CD1c-positive myeloid dendritic cell (primary cell): ENCODE data around the gene MRGPRG.
A peak's percentile ranks its signal among the peaks of the same experiment; 100 is the strongest.
"Not testable (repeated sequence)": the region's sequence is repeated elsewhere in the genome, so short reads cannot be mapped to it uniquely, and the experiment has no call there.

Experiments
- DNase-seq: peaks from one replicate; pipeline ENCODE4 v3.0.0-alpha.2; 2016; ENCODE audit errors: extremely low spot score

Gene MRGPRG

GRCh38 chr11:3176487-3176886, 42.1 kb downstream of the MRGPRG start:
- no peak for DNase-seq

- DNase-seq, result no peak
These were observed 43.4 kb downstream of the MRGPRG start for GRCh38 chr11:3175194-3175593.

GRCh38 chr11:3174387-3174786, 44.2 kb downstream of the MRGPRG start:
- DNase-seq, result no peak

- no peak for DNase-seq
These were observed 44.8 kb downstream of the MRGPRG start for GRCh38 chr11:3173795-3174194.

- no peak for DNase-seq
These were observed 46.6 kb downstream of the MRGPRG start for GRCh38 chr11:3171931-3172560.

- no peak for DNase-seq
These were observed 47.6 kb downstream of the MRGPRG start for GRCh38 chr11:3170756-3171650.

GRCh38 chr11:3170044-3170755, 48.4 kb downstream of the MRGPRG start:
- no peak for DNase-seq

GRCh38 chr11:3169255-3170043, 49.2 kb downstream of the MRGPRG start:
- peak; percentile 50 for DNase-seq

GRCh38 chr11:3168742-3169254, 49.8 kb downstream of the MRGPRG start:
- DNase-seq, result not testable (repeated sequence)
